ENCODE results near the gene EIF5AL1. TPM values are rescaled to one million over a fixed set of nuclear protein-coding genes. Genes with fewer than 3 reads are reported as not detected.
"Not testable (repeated sequence)": the region's sequence is repeated elsewhere in the genome, so short reads cannot be mapped to it uniquely, and the experiment has no call there.

EIF5AL1 gene
- total RNA-seq, 4 donors from 2014 or later = 0.24 to 0.33 TPM; not detected in 2

DNA sequence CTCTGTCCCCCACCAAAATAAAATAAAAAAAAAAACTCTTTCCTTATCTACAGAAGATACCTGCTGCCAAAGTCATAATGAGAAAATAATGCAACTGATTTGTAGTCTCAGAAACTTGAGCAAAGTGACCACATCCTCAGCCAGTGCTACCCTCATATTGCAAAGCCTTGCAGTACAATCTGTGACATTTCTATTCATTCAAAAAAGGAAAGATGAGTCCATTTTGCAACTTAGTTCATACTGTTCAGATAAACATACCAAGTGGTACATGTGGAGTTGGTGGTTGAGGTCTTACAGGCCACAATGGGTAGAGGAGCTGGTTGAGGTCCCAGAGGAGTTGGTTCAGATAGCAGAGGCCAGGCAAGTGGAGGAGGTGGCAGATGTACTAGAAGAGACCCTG, 6.5 kb upstream of the EIF5AL1 start:
- no peaks in the 10 kb centered on the region for H3K36me3 ChIP-seq
- TF ChIP-seq CTCF (IDR thresholded peaks at IDR 0.05) (no peak), POLR2A (IDR thresholded peaks at IDR 0.05) (no peak)
- no peaks in the 10 kb centered on the region for H3K27me3 ChIP-seq
- peaks cover 0 to 6% of the 10 kb centered on the region in 2 donors for H3K4me1 ChIP-seq
- no peak for DNase-seq
- intact Hi-C loops (cut with DNase I) = no loop called here
- no peaks in the 10 kb centered on the region for H3K9me3 ChIP-seq
- H3K27ac ChIP-seq = no peak overlapping the region
- no peak overlapping the region for H3K4me3 ChIP-seq (replicated peaks in 1 of 3)

DNA sequence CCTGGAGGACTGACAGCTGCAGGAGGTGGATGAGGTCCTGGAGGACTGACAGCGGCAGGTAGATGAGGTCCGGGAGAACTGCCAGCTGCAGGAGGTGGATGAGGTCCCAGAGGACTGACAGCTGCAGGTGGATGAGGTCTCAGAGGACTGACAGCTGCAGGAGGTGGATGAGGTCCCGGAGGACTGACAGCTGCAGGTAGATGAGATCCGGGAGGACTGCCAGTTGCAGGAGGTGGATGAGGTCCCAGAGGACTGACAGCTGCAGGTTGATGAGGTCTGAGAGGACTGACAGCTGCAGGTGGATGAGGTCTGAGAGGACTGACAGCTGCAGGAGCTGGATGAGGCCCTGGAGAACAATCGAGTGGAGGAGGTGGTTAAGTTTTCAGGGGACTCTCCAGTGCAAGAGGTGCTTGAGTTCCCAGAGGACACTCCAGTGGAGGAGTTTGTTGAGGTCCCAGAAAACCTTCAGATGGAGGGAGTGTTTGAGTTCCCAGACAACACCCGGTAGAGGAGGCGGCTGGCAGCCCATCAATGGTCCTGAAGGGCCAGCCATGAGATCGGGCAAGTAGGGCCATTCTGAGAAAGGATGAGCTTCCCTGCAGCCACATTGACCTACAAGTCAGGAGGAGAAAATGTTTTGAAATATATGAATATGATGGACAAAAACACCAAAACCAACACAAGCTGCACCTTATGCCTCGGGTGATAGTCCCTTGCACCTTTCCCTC, 4.7 kb upstream of the EIF5AL1 start:
- TF ChIP-seq CTCF (IDR thresholded peaks at IDR 0.05) (no peak), POLR2A (IDR thresholded peaks at IDR 0.05) (no peak)
- peak in 1 of 2 donors; percentile 20 for DNase-seq
- Histone ChIP-seq H3K4me3 (replicated peaks in 1 of 3) (no peak overlapping the region), H3K27ac (no peak overlapping the region), H3K36me3 (no peaks in the 10 kb centered on the region), H3K9me3 (no peaks in the 10 kb centered on the region), H3K27me3 (no peaks in the 10 kb centered on the region), H3K4me1 (peaks cover 0 to 6% of the 10 kb centered on the region in 2 donors)
- intact Hi-C loops (cut with DNase I) = no loop called here
- WGBS, 2 donors = 45 to 46% methylated on average over 8 to 9 of the region's 9 CpGs

- H3K9me3 ChIP-seq; H3K4me3 ChIP-seq (replicated peaks in 1 of 3); DNase-seq; H3K4me1 ChIP-seq; H3K27me3 ChIP-seq; intact Hi-C loops (cut with DNase I); H3K36me3 ChIP-seq; H3K27ac ChIP-seq: not testable (repeated sequence)
- 85 to 87% methylated on average over 3 of the region's 4 CpGs for WGBS, 2 donors
Observed at GRCh38 chr10:79508245-79508644, 4.1 kb upstream of the EIF5AL1 start.

DNA sequence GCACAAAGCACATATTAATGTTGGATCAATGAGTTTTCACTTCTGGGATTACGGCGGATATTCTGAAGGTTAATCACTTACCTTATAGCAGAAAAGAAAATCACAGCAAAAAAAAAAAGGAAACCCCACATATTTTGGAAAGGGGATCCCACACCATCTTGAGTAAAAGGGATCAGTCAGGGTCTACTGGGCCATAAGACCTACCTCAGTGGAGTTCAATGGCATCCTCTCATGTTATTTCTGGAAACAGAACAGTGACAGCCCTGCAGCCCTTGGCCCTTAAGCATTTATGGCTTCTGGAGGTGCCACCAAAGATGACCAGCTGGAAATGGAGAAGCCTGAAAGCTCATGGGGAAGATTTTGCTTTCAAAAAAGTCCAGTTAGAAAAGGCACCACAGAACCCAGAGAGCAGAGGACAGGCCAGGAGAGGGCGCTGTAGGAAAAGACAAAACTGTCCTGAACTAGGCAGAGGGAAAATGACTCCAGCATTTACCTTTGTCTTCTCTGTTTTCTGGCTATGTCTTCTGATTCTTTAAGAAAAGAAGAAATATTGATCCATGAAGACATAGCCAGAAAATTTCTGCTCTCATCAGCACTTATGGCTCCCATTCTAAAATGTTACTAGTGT, 2.9 kb upstream of the EIF5AL1 start:
- H3K27ac ChIP-seq; H3K9me3 ChIP-seq; intact Hi-C loops (cut with DNase I); H3K4me3 ChIP-seq (replicated peaks in 1 of 3); H3K27me3 ChIP-seq; H3K36me3 ChIP-seq; H3K4me1 ChIP-seq; DNase-seq: not testable (repeated sequence)
- WGBS, 2 donors = 96 to 100% methylated on average over 2 of the region's 3 CpGs

DNA sequence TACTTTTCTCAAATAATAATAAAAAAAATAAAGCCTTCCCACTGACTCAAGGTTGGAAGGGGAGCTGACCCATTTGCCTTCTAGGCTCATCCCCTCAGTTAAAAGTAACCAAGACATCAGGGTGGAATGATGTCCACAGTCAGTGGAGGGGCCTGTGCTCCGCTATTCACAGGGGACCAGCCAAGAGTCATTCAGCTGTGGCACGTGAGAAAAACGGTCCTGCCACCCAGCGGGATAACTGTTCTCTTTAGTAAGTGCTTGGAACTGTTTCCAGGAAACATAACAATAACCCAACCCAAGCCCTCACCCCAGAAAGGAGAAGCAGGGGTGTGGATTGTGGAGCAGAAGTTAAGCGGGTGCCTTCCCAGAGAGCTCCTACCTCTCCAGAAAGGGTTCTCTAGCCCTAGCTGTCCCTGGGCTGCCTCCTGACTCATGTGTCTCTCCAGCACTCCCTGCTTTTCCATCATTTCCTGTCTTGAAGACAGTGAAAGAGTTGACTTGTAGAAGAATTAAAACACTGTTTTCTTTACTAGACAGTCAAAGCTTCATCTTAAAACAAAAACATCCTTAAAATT, 2.3 kb upstream of the EIF5AL1 start:
- H3K27me3 ChIP-seq; DNase-seq; H3K9me3 ChIP-seq; H3K4me1 ChIP-seq; intact Hi-C loops (cut with DNase I); H3K4me3 ChIP-seq (replicated peaks in 1 of 3); H3K27ac ChIP-seq; H3K36me3 ChIP-seq: not testable (repeated sequence)
- WGBS, 2 donors = 29% methylated on average over 1 of the region's 5 CpGs; no CpG with 5 or more reads in 1 of the 2 donors

DNA sequence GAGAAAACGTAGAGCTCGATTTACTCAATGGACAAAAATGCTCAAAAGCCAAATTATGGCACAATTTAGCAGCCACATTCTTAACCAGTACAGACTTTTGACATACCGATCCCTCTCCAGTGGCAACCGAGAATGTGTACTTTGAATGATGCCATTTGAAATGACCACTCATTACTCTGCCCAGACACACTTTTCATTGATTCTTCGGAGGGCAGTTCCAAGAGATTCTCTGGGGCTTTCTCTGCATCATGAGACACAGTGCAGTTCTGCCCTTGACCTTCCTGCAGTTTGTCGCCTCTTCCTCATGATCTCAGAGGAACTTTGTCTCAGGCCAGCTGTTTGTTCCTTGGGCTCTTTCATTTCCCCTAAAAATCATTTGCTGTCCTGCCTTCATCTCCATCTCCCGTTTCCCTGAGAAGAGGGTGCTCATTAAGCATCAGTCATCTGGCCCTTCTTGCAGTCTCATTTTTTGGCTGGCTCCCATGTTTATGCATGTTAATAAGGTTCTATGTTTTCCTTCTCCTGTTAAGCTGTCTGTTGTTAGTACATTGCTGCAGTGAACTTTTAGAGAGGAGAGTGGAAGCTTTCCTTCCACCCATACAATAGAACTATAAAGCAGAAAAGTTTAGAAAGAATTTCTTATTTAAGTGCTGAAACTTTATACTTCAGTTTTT, 4.3 kb downstream of the EIF5AL1 start:
- intact Hi-C loops (cut with DNase I); H3K9me3 ChIP-seq; H3K4me3 ChIP-seq (replicated peaks in 1 of 3); H3K27ac ChIP-seq; H3K4me1 ChIP-seq; H3K36me3 ChIP-seq; H3K27me3 ChIP-seq; DNase-seq: not testable (repeated sequence)
- WGBS, 2 donors = 68 to 75% methylated on average over 6 to 7 of the region's 7 CpGs

GRCh38 chr10:79517567-79517966, 5.2 kb downstream of the EIF5AL1 start:
- H3K27ac ChIP-seq; intact Hi-C loops (cut with DNase I); H3K4me1 ChIP-seq; H3K9me3 ChIP-seq; DNase-seq; H3K4me3 ChIP-seq (replicated peaks in 1 of 3); H3K36me3 ChIP-seq; H3K27me3 ChIP-seq: not testable (repeated sequence)
- WGBS, 2 donors = 67 to 83% methylated on average over 3 of the region's 4 CpGs

DNA sequence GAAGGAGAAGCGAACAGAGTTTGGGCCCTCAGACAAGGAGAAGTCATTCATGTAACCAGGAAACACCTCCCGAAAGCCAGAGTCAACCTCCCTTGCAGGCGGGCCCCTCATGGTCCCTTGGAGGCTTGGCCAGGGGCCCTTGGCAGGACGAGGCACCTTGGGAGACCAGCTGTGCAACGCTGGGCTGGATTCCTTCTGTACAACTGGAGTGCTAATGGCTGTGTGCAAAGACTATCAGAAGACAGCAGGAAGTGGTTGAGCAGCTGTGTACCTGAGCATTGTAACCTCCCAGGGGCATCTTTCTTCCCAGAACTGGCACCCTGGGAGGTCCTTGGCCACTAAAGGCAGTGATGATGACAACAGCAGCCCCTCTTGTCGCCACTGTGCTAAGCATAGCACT, 9.4 kb downstream of the EIF5AL1 start:
- H3K27me3 ChIP-seq; intact Hi-C loops (cut with DNase I); DNase-seq; H3K4me3 ChIP-seq (replicated peaks in 1 of 3); H3K4me1 ChIP-seq; H3K9me3 ChIP-seq; H3K27ac ChIP-seq; H3K36me3 ChIP-seq: not testable (repeated sequence)
- 85 to 90% methylated on average over 4 to 6 of the region's 6 CpGs for WGBS, 2 donors

DNA sequence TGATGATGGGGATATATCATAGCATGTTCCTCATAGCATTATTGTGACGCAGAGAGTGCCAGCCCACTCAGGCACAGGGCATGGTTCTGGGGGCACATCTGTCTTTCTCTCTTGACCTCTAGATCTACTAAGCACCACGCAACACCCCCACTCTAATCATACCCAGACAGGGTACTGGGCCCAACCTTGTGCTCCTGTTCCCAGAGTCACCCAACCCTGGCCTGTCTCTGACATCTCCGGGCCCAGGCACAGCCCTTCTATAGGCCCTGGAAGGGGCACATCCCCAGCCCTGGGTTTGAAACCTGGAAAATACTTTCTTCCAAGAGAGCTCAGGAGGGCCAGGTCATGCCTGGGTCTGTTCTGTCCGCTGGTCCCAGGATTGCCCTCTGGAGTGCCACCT, 10.1 kb downstream of the EIF5AL1 start:
- H3K36me3 ChIP-seq; DNase-seq; H3K4me1 ChIP-seq; intact Hi-C loops (cut with DNase I); H3K4me3 ChIP-seq (replicated peaks in 1 of 3); H3K27me3 ChIP-seq; H3K27ac ChIP-seq; H3K9me3 ChIP-seq: not testable (repeated sequence)
- 78 to 100% methylated on average over 2 of the region's 4 CpGs for WGBS, 2 donors

DNA sequence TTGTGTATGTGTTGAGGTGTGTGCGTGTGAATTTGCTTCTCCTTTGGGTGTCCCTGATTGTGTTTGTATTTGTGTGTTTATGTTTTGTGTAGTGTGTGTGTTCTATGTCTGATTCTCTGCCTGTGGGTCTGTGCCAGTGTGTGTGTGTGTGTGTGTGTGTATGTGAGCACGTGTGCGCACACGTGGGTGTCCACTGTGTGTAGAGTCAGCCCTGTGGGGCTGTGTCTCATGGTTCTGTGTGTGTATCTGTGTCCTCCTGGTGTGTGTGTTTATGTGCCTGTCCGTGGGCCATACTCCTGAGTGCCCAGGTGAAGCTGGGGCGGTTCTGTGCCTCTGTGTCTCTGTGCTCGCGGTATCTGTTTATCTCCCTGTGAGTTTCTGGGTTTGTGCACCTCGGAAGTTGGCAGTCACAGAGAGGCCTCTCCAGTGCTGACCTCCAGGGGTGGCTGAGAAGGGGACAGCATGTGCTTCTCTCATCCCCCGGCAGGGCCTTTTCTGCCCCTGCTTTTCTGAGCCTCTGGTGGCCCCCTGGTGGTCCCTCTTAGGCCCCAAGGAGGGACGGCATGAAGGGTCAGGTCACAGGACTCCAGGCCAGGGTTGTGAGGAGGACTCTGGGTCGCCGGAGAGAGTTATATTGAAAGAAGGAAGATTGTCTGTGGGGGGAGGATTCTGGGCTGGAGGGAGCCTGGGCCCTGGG, 11.0 kb downstream of the EIF5AL1 start:
- DNase-seq; H3K9me3 ChIP-seq; H3K4me3 ChIP-seq (replicated peaks in 1 of 3); H3K36me3 ChIP-seq; intact Hi-C loops (cut with DNase I); H3K27me3 ChIP-seq; H3K4me1 ChIP-seq; H3K27ac ChIP-seq: not testable (repeated sequence)
- WGBS, 2 donors = 89 to 93% methylated on average over 7 to 13 of the region's 13 CpGs
